Thyroid gland (tissue), 4 donors: ENCODE data around the gene PRPF40A. TPM values are rescaled to one million over a fixed set of nuclear protein-coding genes. Genes with fewer than 3 reads are reported as not detected.

ENCODE experiments used
- DNase-seq, 2 donors: peaks; one replicate each; pipeline ENCODE4 v3.0.0-alpha.2; 2019
- H3K27ac ChIP-seq, 3 donors: fragments of 200-600 bp; sonication (generic); 1 replicate in 2 of 3; 2 replicates in 1 of 3; pipeline ENCODE4 v1.5.1; 2016 to 2019; ENCODE audit warnings: mild to moderate bottlenecking in 1 of 3, moderate library complexity in 1 of 3
- H3K27me3 ChIP-seq: fragments of 200-600 bp; sonication (generic); one replicate; pipeline ENCODE4 v1.5.1; 2019
- H3K36me3 ChIP-seq, 2 donors: fragments of 200-600 bp; sonication (generic); one replicate each; pipeline ENCODE4 v1.5.1; 2016 to 2019
- H3K4me1 ChIP-seq, 2 donors: fragments of 200-600 bp; sonication (generic); one replicate each; pipeline ENCODE4 v1.5.1; 2017 to 2019
- H3K4me3 ChIP-seq, 3 donors: fragments of 200-600 bp; sonication (generic); replicated peaks in 1 of 3; 1 replicate in 2 of 3; 2 replicates in 1 of 3; pipeline ENCODE4 v1.5.1; 2016; ENCODE audit warnings: mild to moderate bottlenecking in 1 of 3
- H3K9me3 ChIP-seq: fragments of 200-600 bp; sonication (generic); one replicate; pipeline ENCODE4 v1.5.1; 2017
- POLR2A ChIP-seq, 2 donors: fragments of 450-650 bp; IDR thresholded peaks; one replicate each; pipeline ENCODE4 v1.6.1; 2017; ENCODE audit warnings: antibody characterized with exemption in 2 of 2, mild to moderate bottlenecking in 2 of 2, moderate library complexity in 1 of 2
- WGBS, 2 donors: methylation state at CpG; one replicate each; pipeline ENCODE4 v1.1.5; 2017; 5-methylcytosine and 5-hydroxymethylcytosine counted together
- intact Hi-C: fragments of 100-400 bp; cut with DNase I; formaldehyde crosslinking; loops from one replicate; pipeline ENCODE4 v1.15.1; 2023
- total RNA-seq, 4 donors: library from RNA; depleted of rRNA; stranded (reverse); fragments of >200 nt; gene quantifications; one replicate each; pipeline ENCODE4 v1.2.3, GENCODE V29; 2016
- TF ChIP-seq, protein P1 (sequence below), 6 experiments: fragments of 200-600 bp in 3 of 6; fragments of 450-650 bp in 3 of 6; sonication (generic) in 3 of 6; IDR thresholded peaks; one replicate each; pipeline ENCODE4 v1.5.1; 2016 to 2019; ENCODE audit warnings: antibody characterized with exemption in 6 of 6, mild to moderate bottlenecking in 2 of 6, inconsistent platforms in 1 of 6, moderate library complexity in 1 of 6

The PRPF40A gene
- total RNA-seq, 4 donors from 2014 or later, result 86.8 to 147 (median 102) TPM

DNA sequence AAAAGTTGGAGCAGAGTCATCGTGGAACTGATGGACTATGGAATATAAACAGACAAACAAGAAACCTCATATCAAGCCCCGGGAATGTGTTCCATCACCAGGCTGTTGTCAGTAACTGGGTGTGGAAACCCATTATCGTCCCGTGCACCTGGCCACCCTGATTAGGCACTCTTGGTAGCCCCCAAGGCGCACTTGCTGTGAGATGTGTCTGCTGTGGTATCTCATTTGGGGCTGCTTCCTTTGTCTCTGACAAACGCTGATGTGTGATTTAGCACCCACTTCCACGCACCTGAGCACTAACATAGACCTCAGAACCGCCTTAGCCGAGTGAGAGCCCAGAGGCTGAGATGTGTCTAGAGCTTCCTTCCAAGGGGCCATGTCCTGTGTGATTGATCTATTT is 96.3 kb downstream of the PRPF40A start:
- Histone ChIP-seq H3K4me3 (no peak overlapping the region), H3K9me3 (no peaks in the 10 kb centered on the region), H3K4me1 (peaks cover 0 to 6% of the 10 kb centered on the region in 2 donors), H3K27ac (no peak overlapping the region), H3K36me3 (peaks cover 14 to 16% of the 10 kb centered on the region in 2 donors), H3K27me3 (no peaks in the 10 kb centered on the region)
- intact Hi-C loops, result no loop called here
- no peak for DNase-seq
- WGBS, 2 donors, result 93 to 96% methylated on average over 9 of the region's 9 CpGs
- TF ChIP-seq, protein P1, sequence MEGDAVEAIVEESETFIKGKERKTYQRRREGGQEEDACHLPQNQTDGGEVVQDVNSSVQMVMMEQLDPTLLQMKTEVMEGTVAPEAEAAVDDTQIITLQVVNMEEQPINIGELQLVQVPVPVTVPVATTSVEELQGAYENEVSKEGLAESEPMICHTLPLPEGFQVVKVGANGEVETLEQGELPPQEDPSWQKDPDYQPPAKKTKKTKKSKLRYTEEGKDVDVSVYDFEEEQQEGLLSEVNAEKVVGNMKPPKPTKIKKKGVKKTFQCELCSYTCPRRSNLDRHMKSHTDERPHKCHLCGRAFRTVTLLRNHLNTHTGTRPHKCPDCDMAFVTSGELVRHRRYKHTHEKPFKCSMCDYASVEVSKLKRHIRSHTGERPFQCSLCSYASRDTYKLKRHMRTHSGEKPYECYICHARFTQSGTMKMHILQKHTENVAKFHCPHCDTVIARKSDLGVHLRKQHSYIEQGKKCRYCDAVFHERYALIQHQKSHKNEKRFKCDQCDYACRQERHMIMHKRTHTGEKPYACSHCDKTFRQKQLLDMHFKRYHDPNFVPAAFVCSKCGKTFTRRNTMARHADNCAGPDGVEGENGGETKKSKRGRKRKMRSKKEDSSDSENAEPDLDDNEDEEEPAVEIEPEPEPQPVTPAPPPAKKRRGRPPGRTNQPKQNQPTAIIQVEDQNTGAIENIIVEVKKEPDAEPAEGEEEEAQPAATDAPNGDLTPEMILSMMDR (IDR thresholded peaks at IDR 0.05), result no peak
- no peak for TF ChIP-seq POLR2A (IDR thresholded peaks at IDR 0.05)

DNA sequence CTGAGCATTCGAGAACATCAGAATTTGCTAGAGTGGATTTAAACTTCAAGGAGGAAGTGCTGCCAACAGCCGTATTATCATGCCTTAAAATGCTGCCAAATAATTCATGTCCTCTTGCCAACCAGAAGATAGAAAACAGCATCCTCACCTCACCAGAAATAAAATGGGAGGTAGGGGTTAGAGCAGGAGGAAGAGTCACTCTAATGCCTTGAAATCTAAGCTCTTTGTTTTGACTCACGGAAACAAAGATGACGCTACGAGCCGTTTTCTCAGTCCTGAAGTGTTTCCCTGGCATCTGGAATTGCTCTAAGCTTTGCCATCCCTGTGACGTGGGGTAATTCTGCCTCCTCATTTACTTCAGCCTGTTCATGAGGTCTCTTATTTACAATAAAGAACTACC is 97.1 kb downstream of the PRPF40A start:
- Histone ChIP-seq H3K27me3 (no peaks in the 10 kb centered on the region), H3K36me3 (peaks cover 15 to 16% of the 10 kb centered on the region in 2 donors), H3K4me1 (peaks cover 0 to 6% of the 10 kb centered on the region in 2 donors), H3K4me3 (no peak overlapping the region), H3K27ac (no peak overlapping the region), H3K9me3 (no peaks in the 10 kb centered on the region)
- whole genome bisulfite sequencing, 2 donors, result 85 to 92% methylated on average over 7 of the region's 7 CpGs
- TF ChIP-seq, protein P1 (IDR thresholded peaks at IDR 0.05), result no peak
- TF ChIP-seq POLR2A (IDR thresholded peaks at IDR 0.05), result no peak
- intact Hi-C loops, result no loop called here
- DNase-seq, result no peak

DNA sequence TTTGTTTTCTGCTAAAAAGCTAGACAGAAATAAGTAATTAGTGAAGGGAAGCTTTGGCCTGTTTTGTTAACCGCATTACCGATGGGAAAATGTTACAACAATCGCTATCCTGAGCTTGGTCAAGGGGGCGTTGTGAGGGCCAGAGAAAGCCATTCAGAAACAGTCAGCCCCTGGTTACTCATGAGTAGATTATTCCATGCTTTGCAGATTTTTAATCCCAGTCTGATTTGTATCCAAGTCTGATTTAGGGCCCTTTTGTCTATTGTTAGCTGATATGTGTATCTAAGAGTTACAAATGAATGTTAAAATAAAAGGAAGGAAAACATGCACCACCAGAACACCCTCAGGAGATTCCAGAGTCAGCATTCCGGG is 99.1 kb downstream of the PRPF40A start:
- Histone ChIP-seq H3K4me3 (no peak overlapping the region), H3K36me3 (peaks cover 16 to 18% of the 10 kb centered on the region in 2 donors), H3K9me3 (no peaks in the 10 kb centered on the region), H3K27me3 (no peaks in the 10 kb centered on the region), H3K27ac (no peak overlapping the region), H3K4me1 (peaks cover 0 to 6% of the 10 kb centered on the region in 2 donors)
- no peak for DNase-seq
- intact Hi-C loops, result no loop called here
- 85 to 86% methylated on average over 5 of the region's 5 CpGs for WGBS, 2 donors
- TF ChIP-seq, protein P1 (IDR thresholded peaks at IDR 0.05), result no peak
- TF ChIP-seq POLR2A (IDR thresholded peaks at IDR 0.05), result no peak

DNA sequence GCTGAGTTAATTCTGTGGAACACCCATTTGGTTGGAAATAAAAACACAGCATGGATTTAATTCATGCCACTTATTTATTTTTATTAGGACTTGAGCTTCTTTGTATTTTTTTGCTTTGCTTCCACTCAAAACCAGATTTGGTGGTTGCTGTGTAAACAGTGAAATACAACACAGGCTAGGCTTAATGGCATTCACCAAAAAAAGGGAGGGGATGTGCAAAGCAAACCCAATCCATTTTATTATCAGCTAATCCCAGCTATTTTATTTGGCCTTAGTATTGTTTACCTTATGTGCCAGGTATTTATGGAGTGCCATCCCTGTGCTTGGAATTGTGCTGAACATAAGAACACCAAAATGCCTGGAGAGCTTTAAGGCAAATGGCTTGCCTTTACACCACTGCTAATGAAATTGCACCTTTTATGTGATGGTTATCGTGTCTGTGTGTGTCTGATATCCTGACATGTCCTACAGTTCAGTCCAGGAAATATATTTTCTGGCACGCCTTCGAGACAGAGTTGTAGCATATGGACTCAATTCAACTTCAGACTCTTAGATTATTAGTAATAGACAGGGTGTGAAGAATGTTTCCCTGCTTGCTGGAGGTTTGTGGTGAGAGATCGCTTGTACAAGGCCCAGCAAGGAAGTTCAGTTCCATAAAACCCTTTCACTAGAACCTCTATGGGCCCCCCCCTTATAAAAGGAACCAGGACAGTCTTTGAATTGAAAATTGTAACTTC is 99.6 kb downstream of the PRPF40A start:
- Histone ChIP-seq H3K27ac (no peak overlapping the region), H3K9me3 (no peaks in the 10 kb centered on the region), H3K4me3 (no peak overlapping the region), H3K36me3 (peaks cover 16 to 18% of the 10 kb centered on the region in 2 donors), H3K4me1 (peaks cover 0 to 7% of the 10 kb centered on the region in 2 donors), H3K27me3 (no peaks in the 10 kb centered on the region)
- WGBS, 2 donors, result 91% methylated on average over 4 of the region's 4 CpGs
- DNase-seq, result no peak
- intact Hi-C loops, result no loop called here
- TF ChIP-seq, protein P1 (IDR thresholded peaks at IDR 0.05), result no peak
- TF ChIP-seq POLR2A (IDR thresholded peaks at IDR 0.05), result no peak

DNA sequence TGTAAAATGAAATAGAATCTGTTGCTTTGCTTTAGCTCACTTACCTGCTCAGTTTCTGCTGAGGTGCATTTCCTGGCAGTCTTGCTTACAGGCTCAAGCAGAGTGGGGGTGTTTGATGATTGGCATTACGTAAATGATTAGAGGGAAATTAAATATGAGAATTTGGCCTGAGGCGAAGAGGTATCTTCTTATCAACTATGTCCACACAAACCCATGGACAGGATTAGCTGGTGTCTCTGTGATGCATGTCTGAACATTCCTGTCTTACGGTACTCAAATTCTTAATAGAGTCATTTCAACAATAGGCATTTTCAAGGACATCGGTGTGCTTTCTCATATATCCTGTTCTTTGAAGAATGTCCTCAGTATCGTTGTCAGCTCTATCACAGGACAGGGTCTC is 102.1 kb downstream of the PRPF40A start:
- peaks cover 0 to 14% of the 10 kb centered on the region in 2 donors for H3K4me1 ChIP-seq

More for the DNA sequence above, 102.1 kb downstream of the PRPF40A start:
- Histone ChIP-seq H3K27ac (no peak overlapping the region), H3K36me3 (peaks cover 9 to 14% of the 10 kb centered on the region in 2 donors), H3K27me3 (no peaks in the 10 kb centered on the region), H3K9me3 (no peaks in the 10 kb centered on the region), H3K4me3 (no peak overlapping the region)
- WGBS, 2 donors, result 93 to 95% methylated on average over 5 of the region's 5 CpGs
- intact Hi-C loops, result no loop called here
- no peak for DNase-seq
- TF ChIP-seq, protein P1 (IDR thresholded peaks at IDR 0.05), result no peak
- no peak for TF ChIP-seq POLR2A (IDR thresholded peaks at IDR 0.05)
